GM12878 (cell line): ENCODE results near the gene RSRC1. TPM values are rescaled to one million over a fixed set of nuclear protein-coding genes. Genes with fewer than 3 reads are reported as not detected.

ENCODE experiments used
- ATAC-seq: fragments of 200-7000 bp; cut with Tn5 transposase; 3 replicates; pipeline ENCODE4 v1.9.1; 2020; ENCODE audit warnings: mild to moderate bottlenecking, moderate library complexity
- BruUV-seq: library from RNA; stranded (reverse); fragments of 400-500 nt; replicated peaks from 2 replicates; lab custom pipeline; 2021; lab: Mats Ljungman, UMichigan
- CTCF ChIA-PET: fragments of 300-600 bp; sonication (Branson Sonifier 250); formaldehyde crosslinking; extraction: SDS; loops from one replicate; lab custom pipeline; 2021; ENCODE audit warnings: inconsistent platforms; lab: Yijun Ruan, JAX
- POLR2A ChIA-PET: fragments of 350-600 bp; formaldehyde crosslinking; extraction: SDS; loops from one replicate; lab custom pipeline; 2021; ENCODE audit warnings: inconsistent platforms; lab: Charles Lee
- RAD21 ChIA-PET: fragments of 300-600 bp; sonication (Branson Sonifier 250); formaldehyde crosslinking; loops from one replicate; lab custom pipeline; 2023; ENCODE audit warnings: antibody characterized with exemption; ENCODE audit not compliant: unreplicated experiment; lab: Charles Lee
- SMC1A ChIA-PET: fragments of 300-600 bp; sonication (Branson Sonifier 250); formaldehyde crosslinking; loops from one replicate; lab custom pipeline; 2023; ENCODE audit not compliant: unreplicated experiment, uncharacterized antibody; lab: Charles Lee
- DNase-seq: peaks from one replicate; pipeline ENCODE4 v3.0.0-alpha.2; 2011; ENCODE audit warnings: low read depth, low spot score
- FAIRE-seq: peaks from 3 replicates; lab custom pipeline; 2011; peaks lifted over from hg19 to GRCh38; lab: Jason Lieb, UNC
- H2AFZ ChIP-seq: 2 replicates; pipeline ENCODE4 v1.6.0; 2011; ENCODE audit warnings: low read depth, low read length, control low read depth; ENCODE audit not compliant: control insufficient read depth
- H3K27ac ChIP-seq: 2 replicates; pipeline ENCODE4 v1.5.1; 2011; ENCODE audit warnings: control low read depth; ENCODE audit not compliant: control insufficient read depth, insufficient read depth
- H3K27me3 ChIP-seq, 2 experiments: replicated peaks in 1 of 2; 2 replicates each; pipeline versions ENCODE4 v1.6.0 to v1.6.1; 2011; ENCODE audit warnings: low read length in 1 of 2; ENCODE audit not compliant: control insufficient read depth in 2 of 2, insufficient read depth in 2 of 2
- H3K36me3 ChIP-seq, 2 experiments: 2 replicates each; pipeline ENCODE4 v1.5.1; 2011; ENCODE audit warnings: low read length in 1 of 2; ENCODE audit not compliant: control insufficient read depth in 2 of 2, insufficient read depth in 2 of 2
- H3K4me1 ChIP-seq: 2 replicates; pipeline ENCODE4 v1.6.1; 2011; ENCODE audit warnings: mild to moderate bottlenecking, low read length, moderate library complexity, mixed read lengths; ENCODE audit not compliant: control insufficient read depth, insufficient read depth
- H3K4me2 ChIP-seq: 2 replicates; pipeline ENCODE4 v1.6.0; 2011; ENCODE audit warnings: control low read depth; ENCODE audit not compliant: control insufficient read depth, insufficient read depth
- H3K4me3 ChIP-seq: fragments of 200-600 bp; sonication (generic); 2 replicates; pipeline ENCODE4 v1.5.1; 2016
- H3K79me2 ChIP-seq: 2 replicates; pipeline ENCODE4 v1.6.0; 2011; ENCODE audit warnings: low read length; ENCODE audit not compliant: control insufficient read depth, insufficient read depth
- H3K9ac ChIP-seq: 2 replicates; pipeline ENCODE4 v1.8.0; 2011; ENCODE audit warnings: low read length, control low read depth, mixed read lengths; ENCODE audit not compliant: control insufficient read depth, insufficient read depth
- H3K9me3 ChIP-seq: replicated peaks from 3 replicates; pipeline ENCODE4 v1.5.1; 2011; ENCODE audit warnings: mild to moderate bottlenecking, low read length; ENCODE audit not compliant: control insufficient read depth, insufficient read depth
- H4K20me1 ChIP-seq: 2 replicates; pipeline ENCODE4 v1.6.0; 2011; ENCODE audit not compliant: control insufficient read depth, insufficient read depth
- BHLHE40 ChIP-seq, 2 experiments: fragments of 450-650 bp in 1 of 2; IDR thresholded peaks; 2 replicates each; pipeline ENCODE4 v1.6.1; 2011 to 2017; ENCODE audit warnings: low read depth in 2 of 2, borderline replicate concordance in 1 of 2, improper control_type of control experiment in 1 of 2, low read length in 1 of 2, mild to moderate bottlenecking in 1 of 2
- CBX5 ChIP-seq: sonication (generic); IDR thresholded peaks from 2 replicates; pipeline ENCODE4 v1.6.1; 2016; ENCODE audit warnings: low read depth, moderate library complexity, mild to moderate bottlenecking, inconsistent platforms
- CHD4 ChIP-seq: fragments of 200-600 bp; sonication (generic); IDR thresholded peaks from 2 replicates; pipeline ENCODE4 v1.6.1; 2016; ENCODE audit warnings: mild to moderate bottlenecking
- CUX1 ChIP-seq: IDR thresholded peaks from 2 replicates; pipeline ENCODE4 v1.6.1; 2012; ENCODE audit warnings: improper control_type of control experiment, low read depth, low read length; ENCODE audit not compliant: insufficient replicate concordance
- FOXM1 ChIP-seq: IDR thresholded peaks from 2 replicates; pipeline ENCODE4 v1.6.1; 2012; ENCODE audit warnings: low read depth, mild to moderate bottlenecking, inconsistent platforms, low read length, moderate library complexity
- HCFC1 ChIP-seq: fragments of 150-350 bp; IDR thresholded peaks from 2 replicates; pipeline ENCODE4 v1.6.1; 2014; ENCODE audit warnings: low read length
- IKZF1 ChIP-seq: fragments of 450-650 bp; conservative IDR thresholded peaks from 2 replicates; pipeline ENCODE4 v1.6.1; 2017; ENCODE audit warnings: antibody characterized with exemption, mild to moderate bottlenecking
- KLF5 ChIP-seq: fragments of 450-650 bp; IDR thresholded peaks from 2 replicates; pipeline ENCODE4 v1.6.1; 2014; ENCODE audit warnings: mild to moderate bottlenecking; ENCODE audit not compliant: partially characterized antibody
- NR2C2 ChIP-seq: IDR thresholded peaks from 2 replicates; pipeline ENCODE4 v1.6.1; 2011; ENCODE audit warnings: borderline replicate concordance, low read depth; ENCODE audit not compliant: control insufficient read depth, insufficient read length
- PML ChIP-seq: IDR thresholded peaks from 2 replicates; pipeline ENCODE4 v1.6.1; 2012; ENCODE audit warnings: low read length, inconsistent platforms
- POLR2AphosphoS2 ChIP-seq: IDR thresholded peaks from 2 replicates; pipeline ENCODE4 v1.6.1; 2011; ENCODE audit warnings: low read depth, mild to moderate bottlenecking, low read length, improper control_type of control experiment, moderate library complexity
- POU2F2 ChIP-seq: IDR thresholded peaks from 3 replicates; pipeline ENCODE4 v1.6.1; 2011; ENCODE audit warnings: low read depth, mild to moderate bottlenecking, low read length, borderline replicate concordance
- SIN3A ChIP-seq: IDR thresholded peaks from 2 replicates; pipeline ENCODE4 v1.6.1; 2012; ENCODE audit warnings: low read depth, low read length, improper control_type of control experiment
- SMC3 ChIP-seq: IDR thresholded peaks from 2 replicates; pipeline ENCODE4 v1.6.1; 2011; ENCODE audit warnings: low read length, improper control_type of control experiment, borderline replicate concordance
- TCF7 ChIP-seq: IDR thresholded peaks from 2 replicates; pipeline ENCODE4 v1.6.1; 2014; ENCODE audit warnings: antibody characterized with exemption, borderline replicate concordance
- WGBS: methylation state at CpG from one replicate; pipeline ENCODE4 v1.1.6; 2016; ENCODE audit warnings: low lambda C conversion rate; ENCODE audit not compliant: insufficient replicate concordance, insufficient coverage; ENCODE audit errors: missing lambda C conversion rate; 5-methylcytosine and 5-hydroxymethylcytosine counted together
- in situ Hi-C: fragments of 300-500 bp; cut with MboI; formaldehyde crosslinking; loops from 9 replicates; pipeline ENCODE4 v1.14.3; 2018; ENCODE audit warnings: mixed read lengths
- intact Hi-C: fragments of 100-400 bp; cut with micrococcal nuclease; formaldehyde crosslinking; loops from one replicate; pipeline ENCODE4 v1.14.2; 2022; ENCODE audit not compliant: unreplicated experiment
- polyA plus RNA-seq, 11 experiments: library from polyadenylated mRNA; depleted of rRNA in 4 of 11; unstranded in 6 of 11; stranded (reverse) in 5 of 11; fragments of >200 nt; fragmentation: Nextera tagmentation in 4 of 11; fragmentation: Illumina TruSeq in 1 of 11; extraction: Ambion mirVana in 4 of 11; extraction: Trizol in 1 of 11; gene quantifications; 1 replicate in 1 of 11; 2 replicates in 10 of 11; pipeline versions ENCODE4 v1.2.1 to v1.2.3, GENCODE V29; 2011 to 2016; ENCODE audit warnings: inconsistent platforms in 2 of 11, missing spikeins in 2 of 11, low read depth in 1 of 11
- total RNA-seq, 4 experiments: library from RNA; depleted of rRNA in 3 of 4; stranded (reverse); fragments of >200 nt in 3 of 4; fragmentation: Illumina TruSeq in 1 of 4; extraction: Trizol in 1 of 4; gene quantifications; 2 replicates each; pipeline versions ENCODE4 v1.2.1 to v1.2.3, GENCODE V29; 2013 to 2021

The RSRC1 gene
- total and polyA plus RNA-seq, 10 of the 15 experiments (the other 5 are each of a cell fraction or from before 2014, with no cell fraction given) = 16.4 to 85.9 (median 42.0) TPM

GRCh38 chr3:158471639-158472294 lies 361.9 kb downstream of the RSRC1 start:
- BruUV-seq = no TSS peak
- intact Hi-C loops = no loop called here

More at GRCh38 chr3:158471639-158472294, 361.9 kb downstream of the RSRC1 start:
- RAD21 ChIA-PET = no interaction called here
- H3K4me3 ChIP-seq = no peak overlapping the region
- no peak for ATAC-seq
- TF ChIP-seq POLR2AphosphoS2 (no peak), CHD4 (no peak), TCF7 (no peak), NR2C2 (no peak), SMC3 (no peak), PML (no peak), POU2F2 (no peak), CBX5 (no peak), IKZF1 (no peak), FOXM1 (no peak), KLF5 (no peak), BHLHE40 (IDR thresholded peaks at IDR 0.05; ENCODE audit: borderline replicate concordance in 1 of 2, low read depth in 2 of 2, low read length in 1 of 2) (no peak), SIN3A (no peak), HCFC1 (no peak), CUX1 (no peak)
- SMC1A ChIA-PET = no interaction called here
- no peaks in the 10 kb centered on the region for H3K27me3 ChIP-seq
- no peak overlapping the region for H3K4me2 ChIP-seq
- H3K9ac ChIP-seq = no peak overlapping the region
- H2AFZ ChIP-seq = no peak overlapping the region
- WGBS = 74% methylated on average over 3 of the region's 3 CpGs
- no peaks in the 10 kb centered on the region for H4K20me1 ChIP-seq
- CTCF ChIA-PET = no interaction called here
- no peak overlapping the region for H3K27ac ChIP-seq
- POLR2A ChIA-PET = no interaction called here
- FAIRE-seq = no peak
- in situ Hi-C loops = no loop called here
- H3K4me1 ChIP-seq = no peaks in the 10 kb centered on the region
- no peaks in the 10 kb centered on the region for H3K36me3 ChIP-seq
- no peak for DNase-seq
- H3K79me2 ChIP-seq = no peaks in the 10 kb centered on the region
- H3K9me3 ChIP-seq = no peaks in the 10 kb centered on the region
